GM19438 (cell line): ENCODE data around the gene ZFR.

Source experiments
- ATAC-seq: cut with Tn5 transposase; IDR thresholded peaks from one replicate; pipeline ENCODE4 v1.9.1; 2021; ENCODE audit warnings: low read depth; ENCODE audit not compliant: unreplicated experiment

ZFR gene

GRCh38 chr5:32444431-32445286, at the start of gene ZFR:
ZFR (minus strand) TSS chr5:32444740; CDS start chr5:32444658, 82 bp downstream.
- ATAC-seq = peak; percentile 75

- ATAC-seq = no peak
These were observed 46.5 kb upstream of the ZFR start for GRCh38 chr5:32490972-32491557.

DNA sequence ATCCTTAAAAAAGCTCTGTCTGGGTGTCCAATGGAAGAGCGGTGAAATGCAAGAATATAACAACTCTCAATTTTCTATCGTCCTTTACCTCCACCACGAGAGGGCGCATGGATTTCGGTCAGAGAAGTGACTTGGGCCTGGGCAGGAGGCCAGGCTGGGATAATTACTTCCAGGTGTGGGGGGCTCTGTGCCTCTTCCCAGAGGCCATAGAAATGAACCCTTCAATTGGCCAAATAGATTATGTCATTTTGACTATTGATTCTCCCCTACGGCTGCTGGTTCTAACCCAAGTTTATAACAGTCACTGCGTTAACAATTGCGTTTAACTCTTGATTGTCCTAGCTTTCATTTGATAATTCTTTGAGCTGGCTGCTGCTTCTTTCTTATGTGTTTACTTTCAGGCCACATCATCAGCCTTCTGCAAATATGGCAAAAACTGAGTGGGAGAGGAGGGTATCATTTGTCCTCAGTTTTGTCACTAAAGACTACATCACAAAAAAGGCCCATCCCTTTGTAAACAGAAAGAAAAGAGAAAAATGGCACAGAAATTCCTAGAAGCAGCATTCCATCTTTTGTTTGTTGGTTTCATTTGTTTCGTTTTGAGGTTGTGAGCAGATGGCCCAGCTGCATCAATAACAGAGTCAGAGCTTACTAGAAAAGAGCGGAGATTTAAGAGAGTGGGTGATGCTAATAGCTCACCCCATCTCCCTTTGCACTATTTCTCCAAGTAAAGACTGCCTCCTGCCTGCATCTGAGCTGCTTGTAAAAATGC, 45.4 kb upstream of the ZFR start:
- ATAC-seq = peak; percentile 54

DNA sequence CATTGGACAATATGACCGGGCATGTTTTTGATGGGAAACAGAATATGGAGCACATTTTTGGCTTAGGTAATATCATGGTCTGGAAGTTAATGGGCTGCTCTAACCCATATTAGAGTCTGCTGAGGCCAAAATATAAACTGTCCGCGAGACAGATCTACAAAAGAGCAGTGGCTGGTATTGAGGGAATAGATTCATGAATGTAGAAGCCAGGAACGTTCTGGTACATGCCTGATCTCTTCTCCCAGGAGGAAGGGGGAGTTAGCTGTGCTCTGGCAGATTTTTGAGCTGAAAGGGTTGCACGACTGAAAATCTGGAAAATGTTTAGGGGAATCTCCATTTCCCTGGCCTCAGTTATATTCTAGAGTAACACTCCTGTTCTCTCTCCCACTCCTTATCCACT, 42.9 kb upstream of the ZFR start:
- ATAC-seq = no peak

DNA sequence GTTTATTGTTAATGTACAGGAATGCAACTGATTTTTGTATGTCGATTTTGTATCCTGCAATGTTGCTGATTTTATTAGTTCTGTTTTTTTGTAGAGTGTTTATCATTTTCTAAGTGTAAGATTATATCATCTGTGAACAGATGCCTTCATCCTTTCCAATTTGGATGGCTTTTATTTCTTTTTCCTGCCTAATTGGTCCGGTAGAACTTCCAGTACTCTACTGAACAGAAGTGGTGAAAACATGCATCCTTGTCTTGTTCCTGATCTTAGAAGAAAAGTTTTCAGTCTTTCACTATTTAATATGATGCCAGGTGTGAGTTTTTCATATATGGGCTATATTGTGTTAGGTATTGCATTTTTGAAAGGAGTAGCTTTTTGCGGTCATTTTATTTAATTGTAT, 42.5 kb upstream of the ZFR start:
- no peak for ATAC-seq

DNA sequence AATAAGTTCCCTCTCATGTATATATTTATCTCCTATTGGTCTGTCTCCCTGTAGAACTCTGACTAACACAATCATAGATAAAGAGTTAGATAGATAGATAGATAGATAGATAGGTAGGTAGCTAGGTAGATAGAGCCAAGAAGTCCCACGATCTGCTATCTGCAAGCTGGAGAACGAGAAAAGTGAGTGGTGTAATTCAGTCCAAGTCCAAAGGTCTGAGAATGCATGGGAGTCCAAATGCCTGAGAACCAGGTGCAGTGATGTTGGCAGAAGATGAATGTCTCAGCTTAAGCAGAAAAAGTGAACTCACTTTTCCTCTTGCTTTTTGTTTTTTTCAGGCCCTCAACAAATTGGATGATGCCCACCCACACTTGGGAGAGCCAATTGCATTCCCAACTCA, 37.7 kb upstream of the ZFR start:
- ATAC-seq = no peak

- no peak for ATAC-seq
These were observed 34.6 kb upstream of the ZFR start for GRCh38 chr5:32479096-32479495.

- no peak for ATAC-seq
These were observed 32.4 kb upstream of the ZFR start for GRCh38 chr5:32476891-32477290.

- ATAC-seq = no peak
These were observed 31.0 kb upstream of the ZFR start for GRCh38 chr5:32475334-32476097.

GRCh38 chr5:32474209-32474854, 29.8 kb upstream of the ZFR start:
- no peak for ATAC-seq

- no peak for ATAC-seq
These were observed 28.5 kb upstream of the ZFR start for GRCh38 chr5:32473072-32473471.

- no peak for ATAC-seq
These were observed 27.2 kb upstream of the ZFR start for GRCh38 chr5:32471784-32472183.

GRCh38 chr5:32465076-32465475, 20.5 kb upstream of the ZFR start:
- no peak for ATAC-seq

- no peak for ATAC-seq
These were observed 18.1 kb upstream of the ZFR start for GRCh38 chr5:32462618-32463017.

GRCh38 chr5:32461441-32462120, 17.0 kb upstream of the ZFR start:
- ATAC-seq = no peak

DNA sequence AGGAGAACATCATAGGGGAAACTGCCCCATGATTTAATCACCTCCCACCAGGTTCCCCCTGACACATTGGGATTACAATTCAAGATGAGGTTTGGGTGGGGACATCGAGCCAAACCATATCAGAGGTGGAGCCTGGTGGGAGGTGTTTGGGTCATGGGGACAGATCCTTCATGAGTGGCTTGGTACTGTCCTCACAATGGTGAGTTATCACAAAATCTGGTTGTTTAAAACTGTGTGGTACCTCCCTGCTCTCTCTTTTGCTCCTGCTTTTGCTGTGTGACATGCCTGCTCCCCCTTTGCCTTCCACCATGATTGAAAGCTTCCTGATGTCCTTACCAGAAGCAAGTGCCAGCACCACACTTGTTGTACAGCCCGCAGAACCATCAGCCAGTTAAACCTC, 16.2 kb upstream of the ZFR start:
- ATAC-seq = no peak

DNA sequence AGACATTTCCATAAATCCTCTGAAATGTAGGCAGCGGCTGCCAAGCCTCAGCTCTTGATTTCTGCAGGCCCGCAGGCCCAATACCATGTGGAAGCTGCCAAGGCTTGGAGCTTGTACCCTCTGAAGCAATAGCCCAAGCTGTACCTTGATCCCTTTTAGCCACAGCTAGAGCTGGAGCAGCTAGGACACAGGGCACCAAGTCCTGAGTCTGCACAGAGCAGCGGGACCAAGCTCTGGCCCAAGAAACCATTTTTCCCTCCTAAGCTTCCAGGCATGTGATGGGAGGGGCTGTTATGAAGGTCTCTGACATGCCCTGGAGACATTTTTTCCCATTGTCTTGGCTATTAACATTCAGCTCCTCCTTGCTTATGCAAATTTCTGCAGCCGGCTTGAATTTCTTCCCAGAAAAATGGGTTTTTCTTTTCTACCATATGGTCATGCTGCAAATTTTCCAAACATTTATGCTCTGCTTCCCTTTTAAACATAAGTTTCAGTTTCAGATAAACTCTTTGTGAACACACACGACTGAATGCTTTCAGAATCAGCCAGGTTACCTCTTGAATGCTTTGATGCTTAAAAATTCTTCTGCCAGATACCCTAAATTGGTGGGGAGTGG, 14.4 kb upstream of the ZFR start:
- ATAC-seq = no peak

DNA sequence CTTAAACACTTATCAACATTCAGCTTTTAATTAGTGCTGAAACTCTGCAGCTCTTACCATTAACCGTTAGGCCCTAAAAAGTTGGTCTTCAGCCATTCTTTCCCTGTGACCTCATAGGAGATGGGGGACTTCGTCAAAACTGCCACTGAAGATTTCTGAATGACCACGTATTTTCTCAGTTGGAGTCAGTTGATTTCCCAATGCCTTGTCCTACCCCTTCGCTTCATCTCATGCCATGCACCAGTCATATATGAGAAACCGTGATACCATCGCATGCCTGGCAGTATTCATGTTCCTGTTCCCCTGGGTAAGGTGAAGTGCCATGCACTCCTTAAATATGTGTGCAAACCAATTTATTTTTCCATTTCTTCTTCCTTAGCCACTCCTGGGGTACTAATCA, 10.8 kb upstream of the ZFR start:
- ATAC-seq = no peak

GRCh38 chr5:32454821-32455220, 10.3 kb upstream of the ZFR start:
- ATAC-seq = no peak
